GM12878 (cell line): ENCODE results near the gene APBA1.

Experiments
- KAT2A ChIP-seq: conservative IDR thresholded peaks from 2 replicates; pipeline ENCODE4 v1.6.1; 2011; ENCODE audit warnings: low read depth, low read length; ENCODE audit not compliant: control insufficient read depth
- NR2C2 ChIP-seq: IDR thresholded peaks from 2 replicates; pipeline ENCODE4 v1.6.1; 2011; ENCODE audit warnings: borderline replicate concordance, low read depth; ENCODE audit not compliant: control insufficient read depth, insufficient read length
- RAD21 ChIP-seq: IDR thresholded peaks from 2 replicates; pipeline ENCODE4 v1.6.1; 2011; ENCODE audit warnings: mild to moderate bottlenecking, low read depth, low read length, moderate library complexity; ENCODE audit not compliant: insufficient read depth
- USF2 ChIP-seq: IDR thresholded peaks from 2 replicates; pipeline ENCODE4 v1.6.1; 2011; ENCODE audit warnings: low read depth, low read length, improper control_type of control experiment, borderline replicate concordance
- TF ChIP-seq, protein P1 (sequence below): fragments of 450-650 bp; formaldehyde crosslinking; IDR thresholded peaks from 2 replicates; pipeline ENCODE4 v1.5.0; 2022; ENCODE audit warnings: mild to moderate bottlenecking, missing genetic modification characterization

- TF ChIP-seq, protein P1, sequence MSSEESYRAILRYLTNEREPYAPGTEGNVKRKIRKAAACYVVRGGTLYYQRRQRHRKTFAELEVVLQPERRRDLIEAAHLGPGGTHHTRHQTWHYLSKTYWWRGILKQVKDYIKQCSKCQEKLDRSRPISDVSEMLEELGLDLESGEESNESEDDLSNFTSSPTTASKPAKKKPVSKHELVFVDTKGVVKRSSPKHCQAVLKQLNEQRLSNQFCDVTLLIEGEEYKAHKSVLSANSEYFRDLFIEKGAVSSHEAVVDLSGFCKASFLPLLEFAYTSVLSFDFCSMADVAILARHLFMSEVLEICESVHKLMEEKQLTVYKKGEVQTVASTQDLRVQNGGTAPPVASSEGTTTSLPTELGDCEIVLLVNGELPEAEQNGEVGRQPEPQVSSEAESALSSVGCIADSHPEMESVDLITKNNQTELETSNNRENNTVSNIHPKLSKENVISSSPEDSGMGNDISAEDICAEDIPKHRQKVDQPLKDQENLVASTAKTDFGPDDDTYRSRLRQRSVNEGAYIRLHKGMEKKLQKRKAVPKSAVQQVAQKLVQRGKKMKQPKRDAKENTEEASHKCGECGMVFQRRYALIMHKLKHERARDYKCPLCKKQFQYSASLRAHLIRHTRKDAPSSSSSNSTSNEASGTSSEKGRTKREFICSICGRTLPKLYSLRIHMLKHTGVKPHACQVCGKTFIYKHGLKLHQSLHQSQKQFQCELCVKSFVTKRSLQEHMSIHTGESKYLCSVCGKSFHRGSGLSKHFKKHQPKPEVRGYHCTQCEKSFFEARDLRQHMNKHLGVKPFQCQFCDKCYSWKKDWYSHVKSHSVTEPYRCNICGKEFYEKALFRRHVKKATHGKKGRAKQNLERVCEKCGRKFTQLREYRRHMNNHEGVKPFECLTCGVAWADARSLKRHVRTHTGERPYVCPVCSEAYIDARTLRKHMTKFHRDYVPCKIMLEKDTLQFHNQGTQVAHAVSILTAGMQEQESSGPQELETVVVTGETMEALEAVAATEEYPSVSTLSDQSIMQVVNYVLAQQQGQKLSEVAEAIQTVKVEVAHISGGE (CRISPR knock-in tag), result no peak
- TF ChIP-seq USF2, result no peak
- no peak for TF ChIP-seq KAT2A
- TF ChIP-seq NR2C2, result no peak
- TF ChIP-seq RAD21, result no peak
These were observed 292.7 kb downstream of the APBA1 start for GRCh38 chr9:69379270-69379982.
